HG03469 (cell line): ENCODE measurements around the gene OSTC.

ENCODE experiments used
- ATAC-seq: cut with Tn5 transposase; IDR thresholded peaks from one replicate; pipeline ENCODE4 v1.9.1; 2021; ENCODE audit warnings: mild to moderate bottlenecking, moderate library complexity, moderate number of reproducible peaks; ENCODE audit not compliant: unreplicated experiment

The OSTC gene

GRCh38 chr4:108650212-108651013 lies at the start of gene OSTC:
Gene OSTC (plus strand): TSS chr4:108650599. CDS start chr4:108650656, 57 bp downstream.
- peak; percentile 86 for ATAC-seq

- ATAC-seq, result no peak
Measured at GRCh38 chr4:108601106-108601505, 49.3 kb upstream of the OSTC start.

DNA sequence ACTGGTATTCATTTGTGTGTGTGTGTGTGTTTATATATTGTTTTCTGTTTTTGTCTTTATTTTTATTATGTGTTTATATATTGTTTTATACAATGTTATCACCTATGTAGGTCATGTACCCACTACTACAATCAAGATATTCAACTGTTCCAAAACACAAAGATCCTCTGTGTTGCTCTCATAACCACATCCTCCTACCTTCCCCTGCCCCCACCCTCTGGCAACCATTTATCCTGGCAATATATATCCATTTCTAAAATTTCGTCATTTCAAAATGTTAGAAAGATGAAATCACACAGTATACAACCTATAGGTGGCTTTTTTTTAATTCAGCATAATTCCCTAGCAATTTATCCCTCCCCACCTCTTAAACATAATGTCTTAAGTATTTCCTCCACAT lies 48.9 kb upstream of the OSTC start:
- no peak for ATAC-seq

GRCh38 chr4:108602163-108602562 lies 48.2 kb upstream of the OSTC start:
- no peak for ATAC-seq

GRCh38 chr4:108607079-108607815 lies 43.2 kb upstream of the OSTC start:
- ATAC-seq, result no peak

DNA sequence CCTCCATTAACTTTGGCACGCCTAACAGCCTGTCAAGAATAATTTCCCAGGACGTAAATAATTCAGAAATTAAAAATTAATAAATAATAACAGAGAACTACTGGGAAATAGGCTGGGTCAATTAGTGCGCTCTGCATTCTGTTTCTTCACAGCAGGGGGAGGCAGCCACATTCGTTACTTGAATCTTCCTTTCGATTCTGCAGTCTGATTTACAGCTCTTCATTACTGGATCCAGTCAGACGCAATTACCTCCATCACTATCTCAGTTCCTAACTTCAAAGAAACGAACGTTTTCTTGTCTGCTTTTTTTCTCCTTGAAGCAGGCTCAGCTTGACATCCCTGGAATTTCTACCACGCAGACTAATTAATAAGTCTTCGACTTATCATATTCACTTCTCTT lies 39.0 kb upstream of the OSTC start:
- no peak for ATAC-seq

DNA sequence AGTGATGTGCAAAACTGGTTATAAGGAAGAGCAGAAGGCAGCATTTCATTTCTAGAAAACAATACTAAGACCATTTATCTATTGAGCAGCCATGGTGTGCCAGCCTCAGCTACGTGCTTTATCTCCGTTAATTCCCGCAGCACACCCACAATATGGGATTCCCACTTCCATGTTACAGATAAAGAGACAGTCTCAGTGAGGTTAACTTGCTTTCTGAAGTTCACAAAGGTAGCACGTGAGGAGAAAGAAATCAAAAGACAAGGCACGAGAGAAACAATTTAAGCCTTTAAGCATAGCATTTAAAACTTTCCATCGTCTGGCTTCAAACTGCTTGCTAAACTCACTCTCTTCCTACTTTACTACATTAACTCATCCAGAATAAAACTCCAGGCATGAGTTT lies 38.0 kb upstream of the OSTC start:
- ATAC-seq, result no peak

- ATAC-seq, result no peak
Measured at GRCh38 chr4:108619372-108620100, 30.9 kb upstream of the OSTC start.

GRCh38 chr4:108620101-108620932 lies 30.1 kb upstream of the OSTC start, which contains the start of gene RPL34:
Gene RPL34 (plus strand): TSS chr4:108620576. CDS start chr4:108621960, 1,384 bp downstream.
- peak; percentile 100 for ATAC-seq

- ATAC-seq, result no peak
Measured at GRCh38 chr4:108620933-108621905, 29.2 kb upstream of the OSTC start.

DNA sequence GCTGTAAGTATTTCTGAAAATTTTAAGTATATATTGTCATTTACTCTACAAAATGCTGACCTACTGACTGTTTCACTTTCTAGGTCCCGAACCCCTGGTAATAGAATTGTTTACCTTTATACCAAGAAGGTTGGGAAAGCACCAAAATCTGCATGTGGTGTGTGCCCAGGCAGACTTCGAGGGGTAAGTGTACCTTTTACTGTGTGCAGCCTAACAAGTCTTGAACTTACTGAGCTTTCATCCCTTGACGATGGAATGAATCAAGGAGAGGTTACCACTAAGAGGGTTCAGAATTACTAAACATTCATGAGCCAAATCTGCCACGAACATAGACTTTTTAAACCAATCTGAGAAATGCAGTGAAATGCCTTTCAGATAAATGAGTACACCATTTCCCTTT lies 28.4 kb upstream of the OSTC start:
- no peak for ATAC-seq

DNA sequence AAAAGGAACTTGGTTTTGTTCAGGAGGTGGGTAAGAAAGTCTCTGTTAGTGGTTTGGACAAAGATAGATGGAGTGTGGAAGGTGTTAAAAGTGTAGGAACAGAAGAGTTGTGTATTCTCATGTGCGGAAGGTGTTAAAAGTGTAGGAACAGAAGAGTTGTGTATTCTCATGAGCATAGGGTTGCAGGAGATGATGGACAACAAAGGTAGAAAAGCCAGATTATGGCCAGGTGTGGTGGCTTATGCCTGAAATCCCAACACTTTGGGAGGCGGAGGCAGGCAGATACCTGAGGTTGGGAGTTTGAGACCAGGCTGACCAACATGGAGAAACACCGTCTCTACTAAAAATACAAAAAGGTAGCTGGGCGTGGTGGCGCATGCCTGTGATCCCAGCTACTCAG lies 27.6 kb upstream of the OSTC start:
- no peak for ATAC-seq

GRCh38 chr4:108624263-108625056 lies 25.9 kb upstream of the OSTC start:
- ATAC-seq, result no peak

- no peak for ATAC-seq
Measured at GRCh38 chr4:108626056-108626455, 24.3 kb upstream of the OSTC start.

DNA sequence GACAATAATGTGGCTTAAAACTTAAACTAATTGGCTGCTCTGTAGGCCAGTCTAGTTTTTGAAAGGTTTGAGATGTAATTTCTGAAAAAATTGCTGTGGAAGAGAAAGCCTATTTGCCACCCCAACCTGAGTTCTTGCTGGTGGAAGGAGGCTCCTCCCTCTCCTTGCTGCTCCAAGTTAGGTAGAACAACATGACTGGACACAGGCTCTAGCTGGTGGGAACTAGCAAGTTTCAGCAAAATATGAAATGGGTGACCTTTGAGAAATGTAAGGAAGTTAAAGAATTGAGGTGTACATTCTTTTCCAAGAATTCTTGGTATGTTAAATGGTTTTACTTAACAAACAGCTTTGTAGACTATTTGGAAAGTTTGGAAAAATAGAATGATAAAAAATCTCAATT lies 22.0 kb upstream of the OSTC start:
- no peak for ATAC-seq

GRCh38 chr4:108635070-108635655 lies 15.2 kb upstream of the OSTC start:
- ATAC-seq, result no peak

GRCh38 chr4:108636246-108636645 lies 14.2 kb upstream of the OSTC start:
- no peak for ATAC-seq

DNA sequence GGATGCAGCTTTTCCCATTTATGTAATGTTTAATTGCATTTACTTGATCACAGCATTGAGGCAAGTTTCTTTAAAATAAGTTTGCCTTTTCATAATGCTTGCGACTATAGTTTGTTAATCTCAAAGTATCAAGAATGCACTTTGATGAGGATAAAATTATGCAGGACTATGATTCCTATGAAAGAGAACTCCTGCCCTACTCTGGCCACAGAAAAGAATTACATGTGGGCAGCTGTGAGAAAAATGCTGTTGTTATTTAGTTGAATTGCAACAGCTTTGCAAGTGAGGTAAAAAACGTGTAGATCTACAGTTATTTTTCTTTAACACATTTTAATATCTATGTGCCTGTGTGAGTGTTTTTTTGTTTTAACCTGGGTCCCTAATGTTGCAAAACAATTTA lies 12.5 kb upstream of the OSTC start:
- no peak for ATAC-seq
